ENCODE measurements around the gene KRT7.

Gene KRT7

GRCh38 chr12:52277486-52278245 is 44.6 kb downstream of the KRT7 start:
- H3K4me1 ChIP-seq: peaks cover 4% of the 10 kb centered on the region
- H3K9ac ChIP-seq: no peak overlapping the region
- H2AFZ ChIP-seq: no peak overlapping the region
- H3K27ac ChIP-seq: no peak overlapping the region
- no peaks in the 10 kb centered on the region for H3K36me3 ChIP-seq (ENCODE audit: control insufficient read depth, insufficient read depth, low read length)
- no peak for TF ChIP-seq CTCF (IDR thresholded peaks at IDR 0.05)
- H3K9me3 ChIP-seq (ENCODE audit: control insufficient read depth, low read length): no peaks in the 10 kb centered on the region
- no peak overlapping the region for H3K4me3 ChIP-seq (ENCODE audit: low read depth, low read length)
- H3K79me2 ChIP-seq: no peaks in the 10 kb centered on the region
- no peaks in the 10 kb centered on the region for H3K27me3 ChIP-seq (ENCODE audit: control insufficient read depth, insufficient read depth, low read length)
- no peak overlapping the region for H3K4me2 ChIP-seq (ENCODE audit: low read length)

GRCh38 chr12:52278575-52279421 is 45.8 kb downstream of the KRT7 start:
- peak overlapping the region; percentile 54 for H3K4me3 ChIP-seq (ENCODE audit: low read depth, low read length)
- peak; percentile 99 for TF ChIP-seq CTCF (IDR thresholded peaks at IDR 0.05)

GRCh38 chr12:52279422-52280318 is 46.6 kb downstream of the KRT7 start:
- no peaks in the 10 kb centered on the region for H3K36me3 ChIP-seq (ENCODE audit: control insufficient read depth, insufficient read depth, low read length)
- no peak overlapping the region for H3K4me3 ChIP-seq (ENCODE audit: low read depth, low read length)
- no peaks in the 10 kb centered on the region for H3K79me2 ChIP-seq
- no peaks in the 10 kb centered on the region for H3K9me3 ChIP-seq (ENCODE audit: control insufficient read depth, low read length)
- H3K4me1 ChIP-seq: peaks cover 4% of the 10 kb centered on the region
- no peak overlapping the region for H2AFZ ChIP-seq
- H3K9ac ChIP-seq: no peak overlapping the region
- no peak for TF ChIP-seq CTCF (IDR thresholded peaks at IDR 0.05)
- no peaks in the 10 kb centered on the region for H3K27me3 ChIP-seq (ENCODE audit: control insufficient read depth, insufficient read depth, low read length)
- no peak overlapping the region for H3K27ac ChIP-seq
- no peak overlapping the region for H3K4me2 ChIP-seq (ENCODE audit: low read length)

More at GRCh38 chr12:52278575-52279421, 45.8 kb downstream of the KRT7 start:
- H3K27me3 ChIP-seq (ENCODE audit: control insufficient read depth, insufficient read depth, low read length): no peaks in the 10 kb centered on the region
- peak overlapping the region; percentile 73 for H3K4me2 ChIP-seq (ENCODE audit: low read length)
- H3K79me2 ChIP-seq: no peaks in the 10 kb centered on the region
- peak overlapping the region; percentile 1 for H3K27ac ChIP-seq
- H3K4me1 ChIP-seq: peaks cover 4% of the 10 kb centered on the region
- H3K9ac ChIP-seq: no peak overlapping the region
- H2AFZ ChIP-seq: peak overlapping the region; percentile 62
- no peaks in the 10 kb centered on the region for H3K36me3 ChIP-seq (ENCODE audit: control insufficient read depth, insufficient read depth, low read length)
- H3K9me3 ChIP-seq (ENCODE audit: control insufficient read depth, low read length): no peaks in the 10 kb centered on the region

GRCh38 chr12:52280319-52280795 is 47.3 kb downstream of the KRT7 start:
- Histone ChIP-seq H3K4me1 (peaks cover 4% of the 10 kb centered on the region), H3K9me3 (ENCODE audit: control insufficient read depth, low read length) (no peaks in the 10 kb centered on the region), H3K36me3 (ENCODE audit: control insufficient read depth, insufficient read depth, low read length) (no peaks in the 10 kb centered on the region), H3K79me2 (no peaks in the 10 kb centered on the region), H3K4me3 (ENCODE audit: low read depth, low read length) (no peak overlapping the region), H3K4me2 (ENCODE audit: low read length) (no peak overlapping the region), H3K27ac (no peak overlapping the region), H3K9ac (no peak overlapping the region), H2AFZ (no peak overlapping the region), H3K27me3 (ENCODE audit: control insufficient read depth, insufficient read depth, low read length) (no peaks in the 10 kb centered on the region)
- TF ChIP-seq CTCF (IDR thresholded peaks at IDR 0.05): no peak
